SHP77 (cell line): ENCODE results near the gene NAALAD2.
A peak's percentile ranks its signal among the peaks of the same experiment; 100 is the strongest.
"Not testable (repeated sequence)": the region's sequence is repeated elsewhere in the genome, so short reads cannot be mapped to it uniquely, and the experiment has no call there.

Source experiments
- DNase-seq, 2 experiments: peaks; one replicate each; lab custom pipeline; 2025; lab: John Stamatoyannopoulos, UW

The NAALAD2 gene

GRCh38 chr11:90192869-90193582 is 58.6 kb downstream of the NAALAD2 start:
- no peak for DNase-seq

GRCh38 chr11:90197377-90197776 is 62.9 kb downstream of the NAALAD2 start:
- DNase-seq = no peak

GRCh38 chr11:90202342-90202741 is 67.9 kb downstream of the NAALAD2 start:
- no peak for DNase-seq

DNA sequence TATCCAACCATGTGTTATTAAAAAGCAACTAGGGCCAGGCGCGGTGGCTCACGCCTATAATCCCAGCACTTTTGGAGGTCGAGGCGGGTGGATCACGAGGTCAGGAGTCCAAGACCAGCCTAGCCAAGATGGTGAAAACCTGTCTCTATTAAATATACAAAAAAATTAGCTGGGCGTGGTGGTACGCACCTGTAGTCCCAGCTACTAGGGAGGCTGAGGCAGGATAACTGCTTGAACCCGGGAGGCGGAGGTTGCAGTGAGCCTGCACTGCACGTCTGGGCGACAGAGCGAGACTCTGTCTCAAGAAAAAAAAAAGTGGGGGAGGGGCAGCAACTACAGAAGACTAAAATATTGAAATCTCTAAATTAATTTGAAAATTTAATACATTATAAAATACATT is 69.9 kb downstream of the NAALAD2 start:
- DNase-seq = no peak

GRCh38 chr11:90204832-90205646 is 70.6 kb downstream of the NAALAD2 start:
- peak; percentile 33 to 49 for DNase-seq

- DNase-seq = not testable (repeated sequence)
Observed at GRCh38 chr11:90207992-90208391, 73.5 kb downstream of the NAALAD2 start.

- no peak for DNase-seq
Observed at GRCh38 chr11:90208857-90209256, 74.4 kb downstream of the NAALAD2 start.

- DNase-seq = no peak
Observed at GRCh38 chr11:90213322-90213721, 78.9 kb downstream of the NAALAD2 start.

DNA sequence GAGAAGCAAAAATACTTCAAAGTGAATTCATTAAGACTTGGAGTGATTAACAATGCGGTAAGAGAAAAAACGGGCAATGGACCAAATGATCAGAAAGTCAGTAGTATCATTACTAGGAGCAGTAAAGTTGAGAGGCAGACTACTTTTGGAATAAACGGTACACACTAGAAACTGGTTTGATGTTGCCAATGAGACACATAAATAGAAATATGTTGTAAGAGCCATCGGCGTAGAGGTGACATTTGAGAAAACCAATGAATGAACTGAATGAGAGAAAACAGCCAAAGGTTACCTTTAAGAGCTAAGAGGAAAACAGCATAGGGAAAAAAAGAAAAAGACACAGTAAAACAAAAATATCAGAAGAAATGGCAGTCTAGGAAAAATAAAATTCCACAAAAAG is 82.1 kb downstream of the NAALAD2 start:
- no peak for DNase-seq

- no peak for DNase-seq
Observed at GRCh38 chr11:90218606-90219005, 84.1 kb downstream of the NAALAD2 start.

- no peak for DNase-seq
Observed at GRCh38 chr11:90219438-90219837, 85.0 kb downstream of the NAALAD2 start.

GRCh38 chr11:90220391-90220790 is 85.9 kb downstream of the NAALAD2 start:
- no peak for DNase-seq

DNA sequence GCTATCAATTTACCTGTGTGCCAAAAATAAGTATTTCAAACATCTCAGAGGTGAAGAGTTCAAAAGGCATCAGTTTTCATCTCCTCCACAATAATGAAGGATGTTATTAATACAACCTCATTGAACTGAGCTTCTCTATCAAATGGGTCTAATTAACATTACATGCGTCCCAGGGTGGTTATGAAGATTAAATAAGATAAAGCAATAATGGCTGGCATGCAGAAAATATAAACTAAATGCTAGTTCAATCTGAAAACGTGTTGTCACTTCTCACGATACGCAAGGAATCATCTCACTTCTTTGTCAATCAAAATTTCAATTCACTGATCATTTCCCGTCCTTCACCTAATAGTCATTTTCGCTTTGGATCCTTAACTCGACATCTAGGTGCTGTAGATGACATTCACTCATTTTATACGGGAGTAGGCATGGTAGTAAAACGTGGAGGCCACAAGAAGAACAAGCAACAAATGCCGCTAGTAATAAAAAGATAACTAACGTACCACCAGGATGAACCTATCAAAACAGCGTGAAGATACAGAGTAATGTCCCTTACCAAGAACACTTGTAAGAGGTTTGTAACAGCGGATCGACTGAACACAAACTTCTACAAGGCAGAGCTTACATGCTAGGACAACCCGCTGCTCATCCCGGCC is 87.5 kb downstream of the NAALAD2 start:
- no peak for DNase-seq

DNA sequence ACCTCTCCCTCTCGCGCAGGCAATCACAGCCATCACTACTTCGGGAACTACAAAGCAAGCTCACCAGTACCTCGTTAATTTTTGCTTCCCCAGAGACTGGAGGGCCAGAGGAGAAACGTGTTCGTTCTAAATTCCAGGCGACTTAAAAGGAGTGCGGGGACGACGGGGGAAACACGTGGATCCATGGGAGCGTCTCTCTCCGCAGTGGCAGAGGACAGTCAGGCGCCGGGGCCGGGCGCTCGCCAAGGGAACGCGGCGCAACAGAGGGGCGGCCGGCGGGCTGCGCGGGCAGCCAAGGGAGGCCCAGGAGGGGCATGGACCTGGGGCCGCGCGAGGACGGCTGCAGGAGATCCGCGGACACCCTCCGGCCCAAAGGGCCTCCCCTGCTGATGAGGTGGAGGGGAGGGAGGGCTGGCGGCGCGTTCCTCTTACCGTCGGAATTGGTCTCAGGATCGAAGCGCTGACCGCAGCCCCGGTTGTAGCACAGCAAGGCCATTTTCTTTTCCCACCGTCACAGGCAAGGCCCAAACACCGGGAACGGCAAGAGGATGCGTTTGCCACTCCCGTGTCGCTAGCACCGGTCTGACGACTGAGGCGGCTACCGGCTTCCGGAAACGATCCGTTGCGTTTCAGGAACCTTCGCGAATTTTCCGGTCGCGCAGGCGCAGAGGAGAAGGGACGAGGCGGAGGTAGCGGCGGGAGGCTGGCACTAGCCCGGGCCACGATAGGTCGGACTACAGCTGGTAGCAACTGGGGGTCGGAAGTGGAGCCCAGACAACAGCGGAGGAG is 88.2 kb downstream of the NAALAD2 start, which contains the start of gene CHORDC1:
Gene CHORDC1 (minus strand): TSS at position 591 of the 789 bp plus-strand sequence. CDS start 95 bp downstream, at position 496.
- peak; percentile 91 to 97 for DNase-seq

DNA sequence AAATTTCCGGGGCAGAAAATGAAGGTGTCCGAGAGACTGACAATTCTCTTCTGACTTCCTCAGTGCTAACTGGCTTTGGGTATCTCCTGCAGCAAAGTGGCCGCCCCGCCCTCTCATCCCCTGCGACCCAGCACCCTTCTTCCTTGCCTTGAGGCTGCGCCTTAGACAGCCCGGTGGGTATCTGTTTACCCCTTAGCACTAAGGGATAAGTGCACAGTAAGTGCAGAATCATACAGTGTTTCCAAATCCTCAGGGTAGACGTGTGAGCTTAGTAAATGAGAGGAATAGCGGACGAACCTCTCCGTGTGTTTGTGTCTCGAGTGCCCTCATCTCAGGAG is 88.8 kb downstream of the NAALAD2 start:
- DNase-seq = no peak

GRCh38 chr11:90228056-90228455 is 93.6 kb downstream of the NAALAD2 start:
- DNase-seq = no peak

GRCh38 chr11:90229791-90230190 is 95.3 kb downstream of the NAALAD2 start:
- DNase-seq = no peak

DNA sequence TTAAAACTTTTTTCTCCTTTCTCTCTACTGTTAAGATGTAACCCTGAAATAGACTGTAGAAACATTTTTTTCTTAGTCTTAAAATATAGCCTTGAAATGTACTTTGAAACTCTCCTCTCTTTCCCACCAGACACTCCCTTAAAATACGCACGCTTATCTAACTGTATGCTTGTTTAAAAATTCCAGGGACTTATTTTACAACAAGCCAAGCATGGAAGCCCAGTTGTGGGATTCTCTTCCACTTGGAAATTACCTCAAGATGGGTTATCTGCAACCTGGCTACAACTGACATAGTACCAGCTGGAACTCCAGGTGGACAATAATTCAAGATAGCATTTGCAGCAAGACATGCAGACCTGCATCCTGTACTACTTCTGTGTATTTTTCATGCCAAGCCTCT is 100.5 kb downstream of the NAALAD2 start:
- DNase-seq = no peak

DNA sequence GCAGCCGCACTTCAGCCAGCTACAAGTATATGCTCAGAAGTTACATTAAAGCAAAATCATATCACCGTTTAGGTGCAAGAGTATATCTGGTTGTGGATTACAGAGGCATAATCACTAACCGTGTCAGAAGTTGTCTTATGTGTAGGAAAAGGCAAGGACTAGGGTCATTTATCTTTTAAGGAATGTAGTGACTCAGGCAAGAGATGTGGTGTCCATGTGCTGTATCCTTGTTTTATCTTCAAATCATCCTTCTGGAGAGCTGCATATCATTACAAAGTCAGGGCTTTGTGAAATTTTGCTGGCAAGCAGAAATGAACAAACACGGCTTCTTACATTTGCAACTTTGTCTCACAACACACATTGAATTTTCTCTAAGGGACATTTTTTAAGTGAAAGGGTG is 101.1 kb downstream of the NAALAD2 start:
- no peak for DNase-seq

- DNase-seq = no peak
Observed at GRCh38 chr11:90237004-90237403, 102.5 kb downstream of the NAALAD2 start.

DNA sequence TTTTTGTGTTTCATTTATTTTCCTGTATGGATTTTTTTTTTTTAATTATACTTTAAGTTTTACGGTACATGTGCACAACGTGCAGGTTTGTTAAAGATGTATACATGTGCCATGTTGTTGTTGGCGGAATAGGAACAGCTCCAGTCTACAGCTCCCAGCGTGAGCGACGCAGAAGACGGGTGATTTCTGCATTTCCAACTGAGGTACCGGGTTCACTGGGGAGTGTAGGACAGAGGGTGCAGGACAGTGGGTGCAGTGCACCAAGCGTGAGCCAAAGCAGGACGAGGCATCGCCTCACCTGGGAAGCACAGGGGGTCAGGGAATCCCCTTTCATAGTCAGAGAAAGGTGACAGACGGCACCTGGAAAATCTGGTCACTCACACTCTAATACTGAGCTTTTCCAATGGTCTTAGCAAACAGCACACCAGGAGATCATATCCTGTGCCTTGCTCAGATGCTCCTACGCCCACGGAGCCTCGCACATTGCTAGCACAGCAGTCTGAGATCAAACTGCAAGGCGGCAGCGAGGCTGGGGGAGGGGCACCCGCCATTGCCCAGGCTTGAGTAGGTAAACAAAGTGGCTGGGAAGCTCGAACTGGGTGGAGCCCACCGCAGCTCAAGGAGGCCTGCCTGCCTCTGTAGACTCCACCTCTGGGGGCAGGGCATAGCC is 105.6 kb downstream of the NAALAD2 start:
- DNase-seq = peak; percentile 49 to 56
